Breast epithelium (tissue), 4 donors: ENCODE measurements around the gene CLTCL1. TPM values are rescaled to one million over a fixed set of nuclear protein-coding genes. Genes with fewer than 3 reads are reported as not detected.

ENCODE experiments used
- DNase-seq, 2 donors: peaks; one replicate each; pipeline ENCODE4 v3.0.0-alpha.2; 2019; ENCODE audit warnings: low spot score in 2 of 2
- H3K27ac ChIP-seq, 2 donors: fragments of 200-600 bp; sonication (generic) in 1 of 2; one replicate each; pipeline ENCODE4 v1.5.1; 2016 to 2019; ENCODE audit warnings: mild to moderate bottlenecking in 1 of 2
- H3K27me3 ChIP-seq, 2 donors: fragments of 200-600 bp; sonication (generic) in 1 of 2; one replicate each; pipeline versions ENCODE4 v1.5.1 to v1.6.0; 2017 to 2019; ENCODE audit warnings: control low read depth in 1 of 2, mild to moderate bottlenecking in 1 of 2
- H3K36me3 ChIP-seq: fragments of 200-600 bp; one replicate; pipeline ENCODE4 v1.5.1; 2019
- H3K4me1 ChIP-seq, 2 donors: fragments of 200-600 bp; sonication (generic); one replicate each; pipeline ENCODE4 v1.5.1; 2016 to 2019; ENCODE audit warnings: control low read depth in 1 of 2
- H3K4me3 ChIP-seq, 3 donors: fragments of 200-600 bp; sonication (generic); 1 replicate in 2 of 3; 2 replicates in 1 of 3; pipeline ENCODE4 v1.5.1; 2016 to 2019; ENCODE audit warnings: mild to moderate bottlenecking in 3 of 3, moderate library complexity in 2 of 3
- H3K9me3 ChIP-seq, 2 donors: fragments of 200-600 bp; sonication (generic) in 1 of 2; one replicate each; pipeline ENCODE4 v1.5.1; 2016 to 2019; ENCODE audit warnings: control low read depth in 1 of 2
- CTCF ChIP-seq, 3 donors: fragments of 450-650 bp; IDR thresholded peaks; one replicate each; pipeline ENCODE4 v1.5.1; 2016 to 2017; ENCODE audit warnings: antibody characterized with exemption in 3 of 3, mild to moderate bottlenecking in 3 of 3, moderate library complexity in 3 of 3
- POLR2A ChIP-seq: fragments of 450-650 bp; IDR thresholded peaks from one replicate; pipeline ENCODE4 v1.6.1; 2016; ENCODE audit warnings: antibody characterized with exemption, mild to moderate bottlenecking, moderate library complexity
- POLR2AphosphoS5 ChIP-seq, 3 donors: sonication (generic); formaldehyde crosslinking; IDR thresholded peaks; one replicate each; pipeline ENCODE4 v1.6.1; 2017; ENCODE audit warnings: antibody characterized with exemption in 3 of 3
- intact Hi-C: fragments of 100-400 bp; cut with DNase I; formaldehyde crosslinking; loops from one replicate; pipeline ENCODE4 v1.15.1; 2023; ENCODE audit warnings: low total_unique reads
- total RNA-seq, 3 donors: library from RNA; depleted of rRNA; stranded (reverse); fragments of >200 nt; gene quantifications; one replicate each; pipeline ENCODE4 v1.1.0, GENCODE V29; 2016

CLTCL1 gene
- total RNA-seq, 3 donors from 2014 or later: 2.8 to 27.0 (median 8.2) TPM

- no peak for TF ChIP-seq CTCF (IDR thresholded peaks at IDR 0.05)
- TF ChIP-seq POLR2AphosphoS5 (IDR thresholded peaks at IDR 0.05): no peak
- no peak for TF ChIP-seq POLR2A
- DNase-seq: no peak
- Histone ChIP-seq H3K4me1 (peaks cover 0 to 4% of the 10 kb centered on the region in 2 donors), H3K9me3 (no peaks in the 10 kb centered on the region), H3K27ac (no peak overlapping the region), H3K4me3 (no peak overlapping the region), H3K27me3 (peaks cover 7 to 64% of the 10 kb centered on the region in 2 donors), H3K36me3 (no peaks in the 10 kb centered on the region)
- intact Hi-C loops: no loop called here
Measured at GRCh38 chr22:19151329-19152191, 140.0 kb downstream of the CLTCL1 start.

- no peaks in the 10 kb centered on the region for H3K36me3 ChIP-seq
- no peak for DNase-seq
Measured at GRCh38 chr22:19150482-19151328, 140.8 kb downstream of the CLTCL1 start.

GRCh38 chr22:19149991-19150390, 141.5 kb downstream of the CLTCL1 start, which contains the start of gene GSC2:
Gene GSC2 (minus strand): TSS chr22:19150292. CDS start chr22:19150283, 9 bp downstream.
- Histone ChIP-seq H3K27me3 (peaks cover 7 to 59% of the 10 kb centered on the region in 2 donors), H3K36me3 (no peaks in the 10 kb centered on the region), H3K4me3 (peak within 1 kb of the TSS; percentile 17 to 63 (median 39)), H3K4me1 (peaks cover 0 to 4% of the 10 kb centered on the region in 2 donors), H3K27ac (no peak within 1 kb of the TSS), H3K9me3 (no peaks in the 10 kb centered on the region)
- DNase-seq: no peak
- intact Hi-C loops: no loop called here
- no peak for TF ChIP-seq POLR2AphosphoS5 (IDR thresholded peaks at IDR 0.05)
- no peak for TF ChIP-seq POLR2A
- TF ChIP-seq CTCF (IDR thresholded peaks at IDR 0.05): no peak

More at GRCh38 chr22:19150482-19151328, 140.8 kb downstream of the CLTCL1 start:
- peak overlapping the region in 2 of 3 donors; percentile 39 to 63 for H3K4me3 ChIP-seq
- H3K4me1 ChIP-seq: peaks cover 0 to 4% of the 10 kb centered on the region in 2 donors
- TF ChIP-seq CTCF (IDR thresholded peaks at IDR 0.05) (no peak), POLR2AphosphoS5 (IDR thresholded peaks at IDR 0.05) (no peak), POLR2A (no peak)
- peaks cover 7 to 59% of the 10 kb centered on the region in 2 donors for H3K27me3 ChIP-seq
- no peak overlapping the region for H3K27ac ChIP-seq
- H3K9me3 ChIP-seq: no peaks in the 10 kb centered on the region
- intact Hi-C loops: no loop called here

GRCh38 chr22:19149047-19149883, 142.3 kb downstream of the CLTCL1 start:
- H3K36me3 ChIP-seq: no peaks in the 10 kb centered on the region
- no peak for DNase-seq
- H3K4me1 ChIP-seq: peaks cover 0 to 4% of the 10 kb centered on the region in 2 donors
- peaks cover 7 to 59% of the 10 kb centered on the region in 2 donors for H3K27me3 ChIP-seq
- TF ChIP-seq CTCF (IDR thresholded peaks at IDR 0.05): no peak
- intact Hi-C loops: no loop called here
- H3K9me3 ChIP-seq: no peaks in the 10 kb centered on the region
- H3K4me3 ChIP-seq: peak overlapping the region; percentile 17 to 63 (median 39)
- no peak overlapping the region for H3K27ac ChIP-seq
